ENCODE measurements around the gene WBP1L.
"Not testable (repeated sequence)": the region's sequence is repeated elsewhere in the genome, so short reads cannot be mapped to it uniquely, and the experiment has no call there.

WBP1L gene

GRCh38 chr10:102813734-102814452 is 70.1 kb downstream of the WBP1L start:
- DNase-seq, result no peak

- DNase-seq, result no peak
These were observed 70.7 kb downstream of the WBP1L start for GRCh38 chr10:102814453-102814871.

- no peak for DNase-seq
These were observed 71.3 kb downstream of the WBP1L start for GRCh38 chr10:102814873-102815661.

- DNase-seq, result no peak
These were observed 72.2 kb downstream of the WBP1L start for GRCh38 chr10:102815790-102816549.

GRCh38 chr10:102817175-102817574 is 73.4 kb downstream of the WBP1L start:
- DNase-seq, result no peak

GRCh38 chr10:102819054-102819453 is 75.3 kb downstream of the WBP1L start:
- DNase-seq, result no peak

GRCh38 chr10:102820008-102820407 is 76.3 kb downstream of the WBP1L start:
- not testable (repeated sequence) for DNase-seq

GRCh38 chr10:102822222-102822621 is 78.5 kb downstream of the WBP1L start:
- DNase-seq, result no peak

- no peak for DNase-seq
These were observed 80.9 kb downstream of the WBP1L start for GRCh38 chr10:102824664-102825063.

- no peak for DNase-seq
These were observed 82.5 kb downstream of the WBP1L start for GRCh38 chr10:102826148-102826796.

- DNase-seq, result no peak
These were observed 83.8 kb downstream of the WBP1L start for GRCh38 chr10:102827597-102827975.

GRCh38 chr10:102831322-102832071 is 87.7 kb downstream of the WBP1L start:
- no peak for DNase-seq

- no peak for DNase-seq
These were observed 88.5 kb downstream of the WBP1L start for GRCh38 chr10:102832248-102832647.

- DNase-seq, result no peak
These were observed 89.2 kb downstream of the WBP1L start for GRCh38 chr10:102832987-102833386.

- DNase-seq, result no peak
These were observed 90.4 kb downstream of the WBP1L start for GRCh38 chr10:102834143-102834542.

GRCh38 chr10:102835007-102835482 is 91.3 kb downstream of the WBP1L start:
- DNase-seq, result peak; percentile 87

- no peak for DNase-seq
These were observed 93.5 kb downstream of the WBP1L start, which contains the start of gene CYP17A1 for GRCh38 chr10:102837230-102837721. Gene CYP17A1 (minus strand): TSS chr10:102837413. CDS start chr10:102837361, 52 bp downstream.

- DNase-seq, result not testable (repeated sequence)
These were observed 94.7 kb downstream of the WBP1L start for GRCh38 chr10:102838276-102838927.

GRCh38 chr10:102841827-102842345 is 98.1 kb downstream of the WBP1L start:
- no peak for DNase-seq

- DNase-seq, result not testable (repeated sequence)
These were observed 99.4 kb downstream of the WBP1L start for GRCh38 chr10:102843139-102843538.

Data from activated CD8-positive, alpha-beta memory T cell treated with anti-CD3 and anti-CD28 coated beads, Interleukin-2, amount 50 U/mL, for 48 hours (primary cell).